ENCODE results near the gene FYTTD1.

The FYTTD1 gene

DNA sequence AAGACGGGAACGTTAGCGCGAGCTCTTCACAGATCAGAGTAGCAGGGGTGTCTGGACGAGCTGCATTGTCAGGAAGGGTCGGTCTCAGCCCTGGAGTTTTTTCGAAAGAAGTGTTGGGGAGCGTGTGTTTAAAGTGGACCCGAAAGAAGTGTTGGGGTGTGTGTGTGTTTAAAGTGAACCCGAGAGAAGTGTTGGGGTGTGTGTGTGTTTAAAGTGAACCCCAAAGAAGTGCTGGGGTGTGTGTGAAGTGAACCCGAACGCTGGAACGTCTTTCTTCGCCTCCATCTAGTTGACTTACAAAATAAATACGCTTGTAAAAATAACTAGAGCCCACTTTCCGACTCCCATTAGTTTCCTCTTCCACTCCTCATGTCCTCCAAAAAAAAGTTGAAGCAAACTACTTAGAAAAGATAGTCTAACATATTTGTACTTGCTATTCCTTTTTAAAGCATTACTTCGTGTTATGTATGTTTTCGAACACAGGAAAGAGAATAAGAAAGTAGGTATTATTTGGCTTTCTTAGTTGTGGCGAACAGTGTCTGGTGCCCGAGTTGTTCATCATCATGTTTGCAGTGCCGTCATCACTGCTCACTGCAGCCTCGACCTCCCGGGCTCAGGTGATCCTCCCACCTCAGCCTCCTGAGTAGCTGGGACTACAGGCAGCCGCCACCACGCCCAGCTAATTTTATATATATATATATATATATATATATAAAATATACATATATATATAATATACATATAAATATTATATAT, 42.4 kb downstream of the FYTTD1 start:
- DNase-seq (ENCODE audit: low read depth) = no peak

DNA sequence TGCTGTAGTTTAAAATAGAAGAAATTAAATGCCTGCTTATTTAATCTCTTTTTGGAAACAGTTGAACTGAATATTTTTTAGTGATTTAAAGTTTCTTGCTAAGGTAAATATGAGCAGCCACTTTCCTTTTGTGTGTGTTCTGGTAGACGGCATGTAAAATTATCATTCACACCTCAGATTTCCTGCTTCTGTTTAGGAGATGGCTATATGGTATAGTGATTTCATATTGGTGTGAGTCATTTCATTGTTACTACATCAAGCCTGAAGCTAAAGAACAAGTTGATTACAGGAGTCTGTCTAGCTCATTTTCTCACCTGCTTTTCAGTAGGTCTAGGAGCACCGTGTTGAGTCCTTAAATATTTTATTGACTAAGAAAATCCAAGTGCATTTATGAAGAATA, 43.6 kb downstream of the FYTTD1 start:
- DNase-seq (ENCODE audit: low read depth) = no peak

DNA sequence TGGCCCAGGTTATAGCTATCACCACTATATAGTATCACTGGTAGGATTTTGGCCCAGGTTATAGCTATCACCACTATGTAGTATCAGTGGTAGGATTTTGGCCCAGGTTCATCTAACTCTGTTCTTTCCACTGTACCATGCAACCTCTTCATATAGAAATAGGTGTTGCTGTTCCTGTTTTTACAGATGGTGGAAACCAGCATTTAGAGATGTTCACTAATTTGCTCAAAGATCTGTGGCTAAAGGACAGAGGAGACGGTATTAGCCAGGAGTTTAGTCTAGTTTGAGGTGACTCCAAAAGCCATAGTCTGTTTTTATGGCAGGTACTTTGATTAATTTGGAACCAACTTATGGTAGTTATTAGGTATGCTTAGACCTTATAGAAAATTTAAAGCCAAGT, 44.4 kb downstream of the FYTTD1 start:
- no peak for DNase-seq (ENCODE audit: low read depth)

DNA sequence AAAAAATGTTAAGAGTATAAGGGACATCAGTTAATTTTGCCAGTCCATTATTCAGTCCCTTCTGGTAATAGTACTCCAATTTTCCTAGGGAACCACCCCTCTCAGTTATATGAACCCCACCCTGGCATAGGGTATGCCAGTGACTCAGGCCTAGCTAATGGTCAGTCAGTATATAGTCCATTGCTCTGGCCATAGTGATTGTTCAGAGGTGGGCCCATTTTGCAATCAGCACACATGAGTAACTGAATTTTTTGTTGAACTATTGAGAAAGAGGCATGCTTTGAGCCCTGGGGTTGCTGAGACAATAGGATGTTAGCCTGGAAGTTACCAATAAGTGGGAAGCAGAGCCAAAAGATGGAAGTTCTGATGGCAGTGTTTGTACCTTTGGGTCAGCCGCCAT, 45.5 kb downstream of the FYTTD1 start:
- peak; percentile 67 for DNase-seq (ENCODE audit: low read depth)

DNA sequence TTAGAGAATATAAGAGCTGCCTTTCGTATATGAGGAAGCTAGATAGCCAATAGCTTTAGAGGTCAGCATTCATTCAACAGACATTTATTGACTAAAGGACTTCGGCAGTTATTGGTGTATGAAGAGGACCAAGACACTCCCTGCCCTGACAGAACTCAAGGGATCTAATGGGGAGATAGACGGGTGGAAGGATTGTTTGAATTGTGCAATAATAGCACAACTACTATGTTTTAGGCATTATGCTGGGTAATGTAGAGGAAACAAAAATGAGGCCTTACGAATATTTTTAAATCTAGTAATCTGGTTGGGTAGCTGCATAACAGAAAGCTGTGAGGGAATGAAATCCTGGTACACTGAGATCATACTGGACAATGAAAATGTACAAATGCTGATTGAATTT, 46.4 kb downstream of the FYTTD1 start:
- no peak for DNase-seq (ENCODE audit: low read depth)

DNA sequence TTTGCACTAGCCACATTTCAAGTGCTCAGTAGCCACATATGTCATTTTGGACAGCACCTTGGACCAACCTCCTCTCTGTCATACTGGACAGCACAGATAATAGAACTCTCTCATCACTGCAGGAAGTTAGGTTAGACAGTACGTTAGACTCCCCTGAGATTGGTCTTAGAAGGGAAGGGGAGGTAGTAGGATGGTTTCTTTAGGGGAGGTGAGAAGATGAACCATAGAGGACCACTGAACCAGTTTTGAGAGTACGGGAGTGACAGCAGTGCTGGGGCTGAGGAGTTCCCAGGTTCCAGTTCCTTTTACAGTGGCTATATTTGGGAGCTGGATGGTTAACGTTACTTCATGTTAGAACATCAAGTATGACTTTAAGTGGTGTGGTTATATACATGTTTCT, 49.2 kb downstream of the FYTTD1 start:
- no peak for DNase-seq (ENCODE audit: low read depth)

DNA sequence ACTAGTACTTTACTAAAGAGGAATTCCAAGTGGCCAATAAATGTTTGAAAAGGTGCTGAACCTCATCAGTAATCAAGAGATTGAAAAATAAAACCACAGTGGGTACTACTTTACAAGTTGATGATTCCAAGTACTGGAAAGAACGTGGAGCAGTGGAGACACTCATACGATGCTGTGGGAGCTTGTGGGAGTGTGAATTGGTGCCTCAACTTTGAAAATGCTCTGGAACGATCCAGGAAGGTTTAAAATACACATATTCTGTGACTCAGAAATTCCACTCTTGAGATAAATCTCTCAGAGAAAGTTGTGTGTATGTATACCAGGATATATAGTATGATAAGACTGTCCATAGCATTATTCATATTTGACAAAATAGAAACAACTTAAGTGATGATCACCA, 50.7 kb downstream of the FYTTD1 start:
- no peak for DNase-seq (ENCODE audit: low read depth)

DNA sequence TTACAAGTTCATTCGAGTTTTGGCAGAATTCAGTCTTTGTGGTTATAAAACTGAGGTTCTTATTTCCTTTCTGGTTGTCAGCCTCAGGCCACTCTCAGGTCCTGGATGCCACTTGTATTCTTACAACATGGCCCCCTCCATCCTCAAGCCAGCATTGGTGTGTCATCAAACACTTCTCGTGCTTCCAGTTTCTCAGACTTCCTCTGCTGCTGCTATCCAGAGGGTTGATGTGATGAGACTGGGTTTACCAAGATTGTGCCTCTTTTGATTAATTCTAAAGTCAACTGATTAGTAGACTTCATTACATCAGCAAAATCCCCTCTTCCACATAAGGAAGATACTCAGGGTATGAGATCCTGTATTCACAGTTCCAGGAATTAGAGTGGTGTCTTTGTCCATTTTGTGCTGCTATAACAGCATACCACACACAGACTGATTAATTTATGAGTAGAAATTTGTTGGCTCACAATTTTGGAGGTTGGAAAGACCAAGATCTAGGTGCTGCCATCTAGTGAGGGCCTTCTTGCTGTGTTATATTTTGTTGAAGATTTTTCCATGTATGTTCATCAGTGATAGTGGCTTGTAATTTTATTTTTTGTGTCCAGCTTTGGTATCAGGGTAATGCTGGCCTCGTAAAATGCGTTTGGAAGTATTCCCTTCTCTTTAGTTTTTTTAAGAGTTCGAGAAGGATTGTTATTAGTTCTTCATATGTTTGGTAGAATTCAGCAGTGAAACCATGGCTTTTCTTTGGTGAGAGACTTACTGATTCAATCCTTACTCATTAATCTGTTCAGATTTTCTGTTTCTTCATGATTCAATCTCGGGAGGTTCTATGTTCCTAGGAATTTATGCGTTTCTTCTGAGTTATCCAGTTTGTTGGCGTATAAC, 52.5 kb downstream of the FYTTD1 start:
- no peak for DNase-seq (ENCODE audit: low read depth)

DNA sequence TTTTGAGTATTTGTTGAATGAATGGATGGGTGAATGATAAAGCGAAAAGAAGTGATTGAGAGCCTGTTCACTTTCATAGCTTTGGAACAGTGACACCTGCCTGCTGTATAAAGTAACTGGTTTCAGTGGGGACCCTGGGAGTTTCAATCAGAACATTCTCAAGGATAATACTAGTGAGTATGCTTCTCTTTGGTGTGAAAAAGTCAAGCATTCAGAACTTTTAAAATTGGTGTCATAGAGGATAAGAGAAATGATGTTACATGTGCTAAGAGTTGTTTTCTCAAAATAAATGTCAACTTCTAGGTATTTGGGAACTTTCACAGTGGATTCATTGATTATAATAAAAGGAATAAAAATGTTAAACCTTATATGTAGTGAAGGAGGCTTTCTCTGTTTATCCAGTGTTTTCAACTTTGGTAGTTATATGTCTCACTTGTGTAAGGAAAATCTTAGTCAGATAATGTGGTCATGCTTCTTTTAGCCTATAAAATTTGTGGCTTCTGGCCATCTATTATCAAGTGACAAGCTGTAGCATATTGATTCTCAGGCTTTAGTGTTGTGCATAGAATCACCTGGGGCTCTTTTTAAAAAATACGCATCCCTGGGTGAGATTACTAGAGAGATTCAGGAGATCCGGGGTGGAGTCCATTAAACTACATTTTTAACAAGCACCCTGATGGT, 53.2 kb downstream of the FYTTD1 start:
- no peak for DNase-seq (ENCODE audit: low read depth)

DNA sequence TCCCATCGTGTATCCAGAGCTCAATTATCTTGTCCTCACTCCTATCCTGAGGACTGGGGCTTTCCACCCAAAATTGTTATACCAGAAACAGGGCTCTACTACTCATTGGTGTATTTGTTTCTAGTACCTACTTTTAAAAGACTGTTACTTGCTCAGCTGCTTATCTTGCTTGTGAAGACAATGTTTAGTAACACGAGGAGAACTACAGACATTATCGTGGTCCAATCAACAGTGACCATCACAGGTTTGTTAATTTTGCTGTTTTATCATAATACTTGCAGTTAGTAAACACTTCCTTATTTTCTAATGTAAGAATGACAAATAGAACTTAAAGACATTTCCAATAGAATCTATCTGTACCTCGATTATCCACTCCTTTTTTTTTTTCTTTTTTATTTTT, 54.8 kb downstream of the FYTTD1 start:
- DNase-seq (ENCODE audit: low read depth) = no peak

DNA sequence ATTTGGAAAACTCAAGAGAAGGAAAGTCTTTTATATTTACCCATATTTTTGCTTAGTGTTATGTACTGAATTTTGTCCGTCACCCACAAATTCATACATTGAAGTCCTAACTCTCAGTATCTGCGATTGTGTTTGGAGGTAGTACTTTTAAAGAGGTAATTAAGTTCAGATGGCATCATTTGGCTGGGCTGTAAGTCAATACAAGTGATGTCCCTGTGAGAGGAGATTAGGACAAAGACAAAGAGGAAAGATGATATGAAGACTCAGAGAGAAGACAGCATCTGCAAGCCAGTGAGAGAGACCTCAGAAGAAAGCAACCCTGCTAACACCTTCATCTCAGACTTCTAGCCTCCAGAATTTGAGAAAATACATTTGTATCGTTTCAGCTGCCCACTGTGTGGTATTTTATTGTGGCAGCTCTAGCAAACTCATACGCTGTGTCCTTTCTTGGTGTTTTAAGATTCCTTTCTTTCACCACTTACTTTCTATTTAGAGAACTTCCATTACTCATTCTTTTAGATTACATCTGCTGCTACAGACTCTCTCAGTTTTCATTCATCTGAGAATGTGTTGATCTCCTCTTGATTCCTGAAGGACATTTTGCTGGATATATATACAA, 58.4 kb downstream of the FYTTD1 start:
- no peak for DNase-seq (ENCODE audit: low read depth)

DNA sequence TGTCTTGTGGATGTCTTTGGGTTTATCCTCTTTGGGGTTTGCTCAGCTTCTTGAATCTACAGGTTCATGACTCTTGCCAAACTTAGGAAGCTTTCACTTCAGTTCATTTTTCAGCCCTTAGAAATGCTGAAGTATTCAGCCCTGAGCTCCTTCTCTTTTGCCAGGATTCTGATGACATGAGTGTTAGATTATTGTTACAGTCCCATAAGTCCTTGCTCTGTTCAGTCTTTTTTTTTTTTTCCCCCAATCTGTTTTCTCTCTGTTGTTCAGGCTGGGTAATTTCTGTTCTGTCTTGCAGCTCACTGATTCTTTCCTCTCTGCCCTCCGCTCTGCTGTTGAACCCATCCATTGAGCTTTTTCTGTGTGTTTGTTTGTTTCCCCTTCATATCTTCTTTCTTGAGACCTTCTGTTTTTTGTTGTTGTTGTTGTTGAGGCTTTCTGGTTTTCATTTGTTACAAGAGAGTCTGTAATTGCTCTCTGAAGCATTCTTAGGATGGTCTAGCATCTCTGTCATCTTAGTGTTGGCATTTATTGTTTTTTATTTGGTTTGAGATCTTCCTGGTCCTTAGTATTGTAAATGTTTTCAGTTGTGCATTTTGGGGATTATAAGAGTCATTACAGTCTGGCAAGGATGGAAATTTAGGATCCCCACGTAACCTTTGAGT, 59.8 kb downstream of the FYTTD1 start:
- DNase-seq (ENCODE audit: low read depth) = peak; percentile 63

DNA sequence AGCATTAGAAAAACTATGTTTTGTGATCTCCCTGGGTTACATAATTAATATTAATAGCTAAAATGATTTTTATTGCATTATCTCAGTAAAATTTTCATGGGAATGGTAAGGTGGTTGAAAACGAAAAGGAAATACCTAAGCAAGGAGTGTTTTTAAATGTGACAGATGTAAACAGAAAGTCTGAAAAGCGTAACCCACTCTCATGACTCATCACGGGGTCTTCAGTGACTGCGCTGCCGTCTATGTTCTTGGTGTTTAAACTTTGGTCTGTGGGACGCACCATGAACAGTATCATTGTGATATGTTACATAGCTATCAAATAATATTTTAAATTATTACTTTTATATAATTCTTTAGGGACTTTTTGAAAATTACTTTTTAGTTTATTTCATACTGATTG, 61.2 kb downstream of the FYTTD1 start:
- DNase-seq (ENCODE audit: low read depth) = no peak

DNA sequence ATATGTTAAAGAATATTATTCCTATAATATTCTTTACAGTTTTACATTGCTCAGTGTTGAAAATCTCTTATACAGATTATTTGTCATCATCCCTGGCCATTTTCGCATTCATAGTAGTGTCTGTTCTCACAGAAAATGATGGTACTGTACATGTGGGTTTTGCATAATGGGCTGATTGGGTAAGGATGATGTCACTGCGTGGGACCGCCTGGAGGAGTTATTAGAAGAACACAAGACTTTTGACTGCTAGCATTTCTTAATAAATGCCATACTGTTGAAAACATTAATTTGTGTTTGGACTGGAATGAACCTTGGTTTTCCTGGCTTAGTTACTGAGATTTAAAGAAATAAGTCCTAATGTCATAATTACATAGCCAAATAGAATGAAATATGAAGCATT, 61.7 kb downstream of the FYTTD1 start:
- DNase-seq (ENCODE audit: low read depth) = peak; percentile 68

DNA sequence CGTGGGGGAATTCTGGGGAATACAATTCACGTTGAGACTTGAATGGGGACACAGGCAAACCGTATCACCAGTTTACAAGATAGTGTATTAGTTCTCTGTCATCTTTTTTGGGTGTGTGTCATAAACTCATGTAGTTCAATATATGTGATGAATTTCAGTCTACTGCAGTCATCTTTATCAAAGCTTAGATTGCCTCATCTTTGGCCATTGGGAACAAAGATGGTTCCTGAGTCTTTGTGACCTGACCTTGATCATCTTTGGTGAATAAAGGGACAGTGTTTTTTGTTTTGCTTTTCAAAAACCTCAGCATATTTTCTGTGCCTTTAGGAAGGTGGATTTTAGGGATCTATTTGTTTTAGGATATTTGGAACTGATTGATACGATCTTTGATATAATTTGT, 64.7 kb downstream of the FYTTD1 start:
- no peak for DNase-seq (ENCODE audit: low read depth)

DNA sequence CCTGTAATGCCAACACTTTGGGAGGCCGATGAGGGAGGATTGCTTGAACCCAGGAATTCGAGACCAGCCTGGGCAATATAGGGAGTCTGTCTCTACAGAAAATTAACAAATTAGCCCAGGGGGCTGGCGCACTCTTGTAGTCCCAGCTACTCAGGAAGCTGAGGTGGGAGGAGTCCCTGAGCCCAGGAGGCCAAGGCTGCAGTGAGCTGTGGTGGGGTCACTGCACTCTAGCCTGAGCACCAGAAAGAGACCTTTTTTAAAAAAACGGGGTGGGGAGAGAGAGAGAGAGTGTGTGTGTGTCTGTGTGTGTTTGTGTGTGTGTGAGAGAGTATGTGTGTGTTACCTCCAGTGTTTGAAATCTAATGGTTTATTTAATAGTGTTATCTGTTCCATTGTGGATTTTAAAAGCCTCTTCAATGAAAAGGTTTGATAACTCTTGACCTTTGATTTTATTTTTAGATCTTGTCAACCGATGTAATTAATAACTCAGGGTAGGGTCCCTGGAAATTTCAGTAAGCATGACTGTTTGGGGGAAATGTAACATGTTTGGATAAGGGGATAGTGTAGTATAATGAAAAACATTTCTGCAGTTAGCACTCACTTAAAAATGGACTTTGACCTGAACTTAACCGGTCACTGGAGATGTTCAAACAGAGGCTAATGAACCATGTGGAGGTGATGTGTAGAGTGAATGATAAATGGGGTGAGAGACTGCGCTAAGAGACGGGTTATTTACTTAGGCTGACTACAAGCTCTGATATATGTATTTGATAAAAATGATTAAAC, 71.1 kb downstream of the FYTTD1 start:
- DNase-seq (ENCODE audit: low read depth) = no peak

DNA sequence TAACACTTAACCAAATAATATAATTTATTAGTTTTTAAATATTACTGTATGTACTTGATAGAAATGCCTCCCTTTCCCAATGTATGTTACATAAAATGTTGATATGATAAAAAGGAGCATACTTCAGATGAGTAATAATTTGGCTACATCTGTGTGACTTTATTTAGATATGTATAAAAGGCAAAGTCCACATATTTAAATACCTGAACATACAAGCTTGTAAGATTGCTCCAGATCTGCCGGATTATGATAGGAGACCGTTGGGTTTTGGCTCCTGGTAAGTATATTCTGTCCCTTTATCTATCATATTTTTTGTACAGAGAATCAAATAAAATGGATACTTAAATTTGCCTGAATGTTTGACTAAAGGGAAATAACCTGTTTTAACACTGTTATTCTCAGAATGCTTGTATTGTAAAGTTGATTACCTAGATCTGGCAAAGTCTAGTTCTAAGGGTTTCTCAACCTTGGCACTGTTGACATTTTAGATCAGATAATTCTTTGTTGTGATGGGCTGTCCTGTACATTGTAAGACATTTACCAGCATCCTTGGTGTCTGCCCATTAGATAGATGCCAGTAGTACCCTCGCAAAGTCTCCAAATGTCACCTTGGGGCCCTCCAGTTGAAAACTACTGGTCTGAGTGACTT, 79.8 kb downstream of the FYTTD1 start:
- no peak for DNase-seq (ENCODE audit: low read depth)

DNA sequence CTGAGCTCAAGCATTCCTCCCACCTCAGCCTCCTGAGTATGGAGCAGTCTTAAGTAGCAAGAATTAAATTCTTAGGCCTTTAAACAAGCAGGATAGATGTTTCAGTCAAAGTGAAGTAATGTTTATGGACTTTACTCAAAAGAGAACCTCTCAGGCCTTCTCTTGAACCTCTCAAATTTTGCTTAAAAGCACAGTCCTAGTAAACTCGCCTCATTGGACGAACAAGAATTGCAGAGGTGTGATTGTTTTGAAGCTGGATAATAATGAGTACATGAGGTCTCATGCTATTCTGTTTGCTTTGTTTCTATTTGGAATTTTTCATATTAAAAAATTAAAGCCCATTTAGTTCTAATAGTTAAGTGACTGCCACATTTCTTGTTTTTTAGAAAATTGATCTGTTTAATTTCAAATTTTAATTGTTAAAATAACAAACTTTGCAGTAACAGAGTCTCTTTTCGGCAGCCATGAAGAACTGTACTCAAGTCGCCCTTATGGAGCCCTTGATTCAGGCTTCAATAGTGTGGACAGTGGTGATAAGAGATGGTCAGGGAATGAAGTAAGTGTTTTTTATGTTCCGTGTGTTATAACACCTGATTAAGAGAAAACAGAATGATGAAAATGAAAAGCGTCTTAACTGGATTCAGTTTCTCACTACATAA, 80.8 kb downstream of the FYTTD1 start:
- DNase-seq (ENCODE audit: low read depth) = no peak

DNA sequence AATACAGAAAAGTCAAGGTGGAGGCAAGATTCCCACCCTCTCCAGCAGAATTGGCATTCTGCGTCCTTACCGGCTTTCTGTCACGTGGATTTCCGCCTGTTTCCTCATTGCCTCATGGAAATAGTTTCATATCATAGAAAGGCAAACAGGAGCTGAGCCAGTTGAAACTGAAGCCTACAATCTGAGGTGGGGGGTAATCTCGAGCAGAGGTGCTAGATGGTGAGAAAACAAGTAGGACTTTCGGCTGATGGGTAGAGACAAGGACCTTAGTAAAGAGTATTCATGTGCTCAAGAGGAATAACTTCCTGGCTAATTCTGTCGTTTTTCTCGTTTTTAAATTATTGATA, 81.3 kb downstream of the FYTTD1 start:
- no peak for DNase-seq (ENCODE audit: low read depth)
